GM21529 (cell line): ENCODE results near the gene BCAT1.
"Not testable (repeated sequence)": the region's sequence is repeated elsewhere in the genome, so short reads cannot be mapped to it uniquely, and the experiment has no call there.

Source experiments
- ATAC-seq: cut with Tn5 transposase; IDR thresholded peaks from one replicate; pipeline ENCODE4 v1.9.1; 2021; ENCODE audit not compliant: unreplicated experiment

BCAT1 gene

GRCh38 chr12:24928533-24929306 is 20.2 kb downstream of the BCAT1 start:
- ATAC-seq: not testable (repeated sequence)

DNA sequence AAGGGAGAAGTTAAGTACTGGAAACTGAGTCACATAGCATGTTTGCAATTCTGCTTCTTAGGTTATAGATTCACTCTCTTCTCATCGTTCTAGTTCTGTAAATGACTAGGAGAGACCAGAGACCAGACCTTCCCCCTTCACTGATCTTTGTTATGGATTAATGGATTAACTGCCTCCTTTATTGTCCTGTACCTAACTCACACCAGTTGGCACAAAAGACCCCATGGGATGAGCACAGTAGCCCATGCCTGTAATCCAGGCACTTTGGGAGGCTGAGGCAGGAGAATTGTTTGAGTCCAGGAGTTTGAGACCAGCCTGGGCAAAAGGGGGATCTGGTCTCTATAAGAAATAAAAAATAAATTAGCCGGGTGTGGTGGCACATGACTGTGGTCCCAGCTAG is 20.8 kb downstream of the BCAT1 start:
- no peak for ATAC-seq

DNA sequence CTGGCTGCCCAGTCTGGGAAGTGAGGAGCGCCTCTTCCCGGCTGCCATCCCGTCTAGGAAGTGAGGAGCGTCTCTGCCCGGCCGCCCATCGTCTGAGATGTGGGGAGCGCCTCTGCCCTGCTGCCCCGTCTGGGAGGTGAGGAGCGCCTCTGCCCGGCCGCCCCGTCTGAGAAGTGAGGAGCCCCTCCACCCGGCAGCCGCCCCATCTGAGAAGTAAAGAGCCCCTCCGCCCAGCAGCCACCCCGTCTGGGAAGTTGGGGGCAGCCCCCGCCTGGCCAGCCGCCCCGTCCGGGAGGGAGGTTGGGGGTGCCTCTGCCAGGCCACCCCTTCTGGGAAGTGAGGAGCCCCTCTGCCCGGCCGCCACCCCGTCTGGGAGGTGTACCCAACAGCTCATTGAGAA is 22.8 kb downstream of the BCAT1 start:
- not testable (repeated sequence) for ATAC-seq

DNA sequence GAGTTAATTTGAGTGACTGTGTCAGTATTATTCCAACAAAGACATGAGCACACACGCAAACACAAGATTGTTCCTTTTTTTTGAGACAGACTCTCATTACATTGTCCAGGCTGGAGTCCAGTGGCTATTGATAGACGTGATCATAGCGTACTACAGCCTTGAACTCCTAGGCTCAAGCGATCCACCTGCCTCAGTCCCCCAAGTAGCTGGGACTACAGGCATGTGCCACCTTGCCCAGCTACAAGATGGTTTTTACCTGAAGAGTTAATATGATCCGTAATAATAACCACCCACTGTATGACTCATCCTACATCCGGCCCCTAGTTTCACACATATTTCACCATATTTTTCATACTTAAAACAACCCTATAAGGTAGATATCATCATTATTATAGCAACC is 26.8 kb downstream of the BCAT1 start:
- ATAC-seq: peak; percentile 63

DNA sequence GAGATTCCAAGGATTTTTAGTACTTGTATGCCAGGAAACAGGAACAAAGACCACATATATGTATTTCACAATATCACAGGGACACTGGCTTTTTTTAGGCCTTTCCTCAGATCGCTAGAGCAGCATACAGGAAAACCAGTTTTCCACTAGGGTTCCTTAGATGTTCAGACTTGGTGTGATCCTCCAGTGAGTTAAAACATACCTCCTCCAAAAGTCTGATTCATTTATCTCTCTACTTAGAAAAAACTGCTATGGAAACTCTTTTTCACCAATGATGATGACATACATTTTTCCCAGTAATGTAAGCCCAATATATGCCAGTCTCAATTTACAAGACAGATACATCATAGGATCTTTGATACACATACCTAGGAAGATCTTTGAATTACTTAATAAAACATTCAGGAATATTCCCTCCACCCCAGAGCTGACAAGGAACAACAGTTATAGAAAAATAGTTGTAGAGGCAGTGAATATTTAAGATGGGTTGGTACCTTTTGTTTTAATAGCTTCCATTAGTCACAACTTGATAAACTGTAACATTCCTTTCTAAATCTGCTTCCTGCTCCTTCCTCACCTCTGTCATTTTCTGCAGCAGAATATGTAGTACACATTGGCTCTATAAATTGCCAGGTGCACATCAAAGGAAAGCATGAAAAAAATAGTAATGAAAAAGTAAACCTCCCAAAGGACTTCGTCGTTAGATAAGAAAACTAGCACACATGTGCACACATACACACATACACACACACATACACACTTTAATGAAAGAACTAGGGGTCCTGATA is 27.5 kb downstream of the BCAT1 start:
- ATAC-seq: no peak

- no peak for ATAC-seq
Observed at GRCh38 chr12:24920141-24920540, 28.8 kb downstream of the BCAT1 start.

DNA sequence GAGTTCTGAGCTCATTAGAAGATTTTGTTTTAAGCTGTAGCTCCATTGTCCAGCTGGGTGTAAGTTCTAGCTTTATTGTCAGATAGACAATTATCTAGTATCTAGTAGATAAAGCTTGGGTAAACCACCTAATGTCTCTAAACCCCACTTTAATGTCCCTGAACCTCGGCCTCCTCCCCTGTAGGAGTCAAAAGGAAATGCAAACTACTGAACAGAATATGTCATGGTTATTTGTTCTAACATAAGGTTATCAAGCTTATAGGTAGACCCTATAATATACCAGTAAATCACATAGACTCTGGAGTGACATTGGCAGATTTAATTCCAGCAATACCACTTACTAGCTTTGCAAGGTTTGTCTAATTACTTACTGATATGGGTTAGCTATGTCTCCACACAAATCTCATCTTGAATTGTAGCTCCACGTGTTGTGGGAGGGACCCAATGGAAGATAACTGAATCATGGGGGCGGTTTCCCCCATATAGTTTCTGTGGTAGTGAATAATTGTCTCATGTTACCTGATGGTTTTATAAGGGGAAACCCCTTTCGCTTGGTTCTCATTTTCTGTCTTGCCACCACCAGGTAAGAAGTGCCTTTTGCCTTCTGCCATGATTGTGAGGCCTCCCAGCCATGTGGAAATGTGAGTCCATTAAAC is 29.4 kb downstream of the BCAT1 start:
- no peak for ATAC-seq

DNA sequence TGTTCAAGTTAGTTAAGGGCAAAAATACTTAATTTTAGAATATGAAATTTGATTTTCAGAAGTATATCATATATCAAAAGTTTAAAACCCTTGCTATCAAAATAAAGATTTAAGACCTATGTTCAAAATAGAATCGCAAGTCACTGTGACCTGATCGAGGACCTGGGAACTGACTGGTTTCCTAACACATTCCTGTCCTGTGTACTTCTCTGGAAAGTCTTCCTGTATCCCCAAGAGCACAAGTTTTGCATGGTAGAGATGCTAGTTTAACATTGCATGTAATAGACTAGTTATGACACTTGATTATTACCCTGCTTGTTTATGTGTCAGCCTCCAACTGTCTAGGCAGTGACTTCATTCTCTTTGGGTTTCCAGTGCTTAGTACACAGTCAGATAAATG is 30.3 kb downstream of the BCAT1 start:
- ATAC-seq: no peak

GRCh38 chr12:24915501-24915900 is 33.4 kb downstream of the BCAT1 start:
- no peak for ATAC-seq

DNA sequence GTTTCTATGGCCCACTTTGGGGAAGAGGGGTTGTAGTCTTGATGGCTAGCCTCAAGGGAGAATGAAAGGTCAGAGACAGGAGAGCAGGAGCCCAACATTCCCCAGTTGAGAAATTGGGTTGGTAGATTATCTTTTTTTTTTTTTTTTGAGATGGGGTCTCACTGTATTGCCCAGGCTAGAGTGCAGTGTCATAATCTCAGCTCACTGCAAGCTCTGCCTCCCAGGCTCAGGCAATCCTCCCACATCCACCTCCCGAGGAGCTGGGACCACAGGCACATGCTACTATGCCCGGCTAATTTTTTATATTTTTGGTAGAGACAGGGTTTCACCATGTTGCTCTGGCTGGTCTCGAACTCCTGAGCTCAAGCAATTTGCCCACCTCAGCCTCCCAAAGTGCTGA is 34.9 kb downstream of the BCAT1 start:
- ATAC-seq: no peak

GRCh38 chr12:24913130-24913529 is 35.8 kb downstream of the BCAT1 start:
- no peak for ATAC-seq

DNA sequence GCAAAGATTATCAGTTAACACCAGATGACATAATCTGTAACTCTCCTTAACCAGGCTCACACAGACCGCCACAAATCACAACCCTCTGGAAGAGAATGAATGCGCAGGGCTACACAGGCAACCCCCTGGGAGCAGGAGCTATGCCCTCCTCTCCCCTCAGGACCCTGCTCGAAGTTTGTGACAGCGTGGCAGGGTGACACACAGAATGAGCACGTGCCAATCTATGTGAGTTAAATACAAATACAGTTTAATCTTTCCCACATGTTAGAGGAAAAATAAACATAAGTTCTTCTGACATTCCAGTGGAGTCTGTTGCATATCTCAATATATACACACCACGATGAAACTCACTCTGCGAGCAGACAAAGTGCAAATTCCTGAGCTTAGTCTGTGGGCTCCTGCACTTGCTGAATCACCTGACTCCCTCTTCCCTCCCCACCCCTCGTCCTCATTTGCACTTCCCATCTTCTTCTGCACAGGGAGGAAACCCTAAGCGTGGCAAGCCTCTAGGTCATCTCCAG is 37.6 kb downstream of the BCAT1 start:
- ATAC-seq: no peak

DNA sequence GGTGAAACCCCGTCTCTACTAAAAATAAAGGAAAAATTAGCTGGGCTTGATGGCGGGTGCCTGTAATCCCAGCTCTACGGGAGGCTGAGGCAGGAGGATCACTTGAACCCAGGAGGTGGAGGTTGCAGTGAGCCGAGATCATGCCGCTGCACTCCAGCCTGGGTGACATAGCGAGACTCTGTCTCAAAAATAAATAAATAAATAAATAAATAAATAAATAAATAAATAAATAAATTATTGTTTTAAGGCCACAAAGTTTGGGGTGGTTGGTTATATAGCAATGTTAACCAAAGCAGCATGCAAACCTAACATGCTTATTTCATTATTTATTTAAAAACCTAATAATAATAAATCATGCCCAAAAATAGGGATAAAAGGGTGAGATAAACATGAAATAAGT is 38.7 kb downstream of the BCAT1 start:
- ATAC-seq: not testable (repeated sequence)

GRCh38 chr12:24909667-24910066 is 39.2 kb downstream of the BCAT1 start:
- no peak for ATAC-seq

GRCh38 chr12:24907464-24907863 is 41.4 kb downstream of the BCAT1 start:
- no peak for ATAC-seq

DNA sequence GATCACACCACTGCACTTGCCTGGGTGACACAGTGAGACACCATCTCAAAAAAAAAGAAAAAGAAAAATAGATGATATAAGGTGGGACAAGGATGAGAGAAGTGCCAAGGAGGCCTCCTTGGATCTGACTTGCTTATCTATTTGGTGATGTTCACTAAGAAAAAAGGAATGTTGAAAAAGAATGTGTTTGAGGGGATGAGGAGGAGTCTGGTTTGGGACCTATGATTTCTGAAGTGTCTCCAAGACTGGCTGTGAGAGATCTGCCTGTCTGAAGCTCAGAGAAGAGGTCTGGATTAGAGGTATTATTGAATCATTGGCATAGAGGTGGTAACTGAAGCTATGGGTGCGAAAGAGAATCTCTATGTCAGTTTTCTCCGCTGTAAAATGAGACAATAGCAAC is 42.8 kb downstream of the BCAT1 start:
- no peak for ATAC-seq

- ATAC-seq: no peak
Observed at GRCh38 chr12:24905431-24905830, 43.5 kb downstream of the BCAT1 start.

DNA sequence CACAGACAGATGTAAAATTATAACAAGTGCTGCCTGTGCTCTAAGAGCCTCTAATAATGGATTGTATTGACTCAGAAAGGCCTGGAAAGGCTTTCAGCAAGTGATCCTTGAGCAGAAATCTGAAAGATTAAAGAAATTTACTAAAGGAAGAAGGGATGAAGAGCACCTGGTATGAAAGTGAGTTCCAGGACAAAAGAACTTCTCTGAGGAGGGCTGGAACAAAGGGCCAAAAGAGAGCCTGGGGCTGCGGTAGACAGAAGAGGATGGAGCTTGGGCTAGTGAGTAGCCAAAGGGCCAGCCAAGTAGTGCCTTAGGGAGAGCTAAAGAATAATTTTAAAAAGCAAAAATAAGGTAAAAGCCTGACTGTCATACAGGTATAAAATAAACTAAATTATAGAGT is 44.0 kb downstream of the BCAT1 start:
- ATAC-seq: no peak

DNA sequence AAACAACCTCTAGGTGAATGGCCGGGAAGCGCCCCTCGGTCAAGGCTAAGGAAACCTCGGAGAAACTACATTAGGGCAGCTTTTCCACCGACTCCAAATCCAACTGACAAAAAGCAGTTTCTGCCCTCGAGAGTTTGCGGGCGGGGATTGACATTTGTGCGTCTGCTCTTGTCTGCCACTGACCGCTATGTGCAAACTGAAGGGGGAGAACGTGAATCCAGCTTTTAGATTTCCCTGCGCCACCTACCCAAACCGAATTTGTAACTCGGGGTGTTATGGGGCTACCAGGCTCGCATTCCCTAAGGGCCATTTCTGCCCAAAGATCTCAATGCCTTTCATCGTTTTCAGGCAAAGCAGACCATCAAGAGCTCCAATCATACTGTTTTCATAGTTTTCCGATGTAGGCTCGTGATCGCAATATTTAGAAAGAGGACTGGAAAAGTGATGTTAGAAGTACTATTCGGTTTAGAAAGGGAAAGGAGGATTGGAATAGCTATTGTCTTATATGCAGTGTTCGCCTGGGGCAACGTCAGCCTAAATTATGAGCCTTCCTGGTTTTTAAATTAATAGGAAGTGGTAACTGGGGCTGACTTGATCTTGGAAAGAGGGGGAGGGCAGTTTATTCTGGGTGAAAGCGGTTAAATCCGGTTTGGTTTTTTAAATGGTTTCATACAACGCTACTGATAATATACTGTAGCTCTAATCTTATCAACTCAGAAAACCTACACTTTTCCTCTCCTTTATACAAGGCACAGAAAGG is 45.4 kb downstream of the BCAT1 start:
- ATAC-seq: peak; percentile 6

GRCh38 chr12:24902511-24903328 is 46.2 kb downstream of the BCAT1 start:
- ATAC-seq: peak; percentile 42
